Esophagus squamous epithelium (tissue), 4 donors: ENCODE data around the gene HEY2.

Experiments used
- POLR2A ChIP-seq, 4 donors: fragments of 450-650 bp; IDR thresholded peaks; one replicate each; pipeline ENCODE4 v1.6.1; 2017; ENCODE audit warnings: antibody characterized with exemption in 4 of 4, mild to moderate bottlenecking in 4 of 4, moderate library complexity in 3 of 4
- TF ChIP-seq, protein P1 (sequence below), 6 experiments: fragments of 450-650 bp in 4 of 6; fragments of 200-600 bp in 2 of 6; sonication (generic) in 2 of 6; IDR thresholded peaks; one replicate each; pipeline ENCODE4 v1.5.1; 2016 to 2019; ENCODE audit warnings: antibody characterized with exemption in 6 of 6, mild to moderate bottlenecking in 4 of 6, moderate library complexity in 4 of 6

DNA sequence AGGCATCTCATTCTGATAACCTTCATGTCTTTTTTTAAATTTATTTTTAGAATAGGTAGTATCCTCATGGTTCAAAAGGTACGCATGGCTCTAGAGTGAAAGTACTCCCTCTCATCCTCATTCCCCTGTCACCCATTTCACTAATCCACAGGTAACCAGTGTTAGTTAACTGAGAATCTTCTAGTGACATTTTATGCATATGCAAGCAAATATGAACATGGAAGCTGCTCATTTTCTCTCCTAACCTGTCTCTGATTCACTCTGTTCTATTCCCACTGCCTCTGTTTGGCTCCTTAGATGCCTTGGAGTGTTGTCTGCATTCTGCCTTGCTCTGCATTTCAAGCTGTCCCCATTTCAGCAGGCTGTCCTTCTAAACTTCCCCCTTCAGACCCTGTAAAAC is 45.9 kb downstream of the HEY2 start:
- no peak for TF ChIP-seq POLR2A (IDR thresholded peaks at IDR 0.05)
- TF ChIP-seq, protein P1, sequence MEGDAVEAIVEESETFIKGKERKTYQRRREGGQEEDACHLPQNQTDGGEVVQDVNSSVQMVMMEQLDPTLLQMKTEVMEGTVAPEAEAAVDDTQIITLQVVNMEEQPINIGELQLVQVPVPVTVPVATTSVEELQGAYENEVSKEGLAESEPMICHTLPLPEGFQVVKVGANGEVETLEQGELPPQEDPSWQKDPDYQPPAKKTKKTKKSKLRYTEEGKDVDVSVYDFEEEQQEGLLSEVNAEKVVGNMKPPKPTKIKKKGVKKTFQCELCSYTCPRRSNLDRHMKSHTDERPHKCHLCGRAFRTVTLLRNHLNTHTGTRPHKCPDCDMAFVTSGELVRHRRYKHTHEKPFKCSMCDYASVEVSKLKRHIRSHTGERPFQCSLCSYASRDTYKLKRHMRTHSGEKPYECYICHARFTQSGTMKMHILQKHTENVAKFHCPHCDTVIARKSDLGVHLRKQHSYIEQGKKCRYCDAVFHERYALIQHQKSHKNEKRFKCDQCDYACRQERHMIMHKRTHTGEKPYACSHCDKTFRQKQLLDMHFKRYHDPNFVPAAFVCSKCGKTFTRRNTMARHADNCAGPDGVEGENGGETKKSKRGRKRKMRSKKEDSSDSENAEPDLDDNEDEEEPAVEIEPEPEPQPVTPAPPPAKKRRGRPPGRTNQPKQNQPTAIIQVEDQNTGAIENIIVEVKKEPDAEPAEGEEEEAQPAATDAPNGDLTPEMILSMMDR (IDR thresholded peaks at IDR 0.05) = no peak
